CD4-positive, CD25-positive, alpha-beta regulatory T cell (primary cell): ENCODE measurements around the gene CNOT8. TPM values are rescaled to one million over a fixed set of nuclear protein-coding genes. Genes with fewer than 3 reads are reported as not detected.
"Not testable (repeated sequence)": the region's sequence is repeated elsewhere in the genome, so short reads cannot be mapped to it uniquely, and the experiment has no call there.

ENCODE experiments used
- ATAC-seq, 2 donors: fragments of 150-1000 bp; cut with Tn5 transposase; one replicate each; pipeline ENCODE4 v1.10.0; 2021; ENCODE audit warnings: low read depth in 2 of 2, moderate number of reproducible peaks in 2 of 2, moderate library complexity in 1 of 2
- DNase-seq, 3 donors: peaks; one replicate each; pipeline versions ENCODE4 v3.0.0 to v3.0.0-alpha.2; 2012 to 2022; ENCODE audit warnings: mixed read lengths in 1 of 3
- H3K27ac ChIP-seq: one replicate; pipeline ENCODE4 v1.7.0; 2013; ENCODE audit warnings: mild to moderate bottlenecking, low read length; ENCODE audit not compliant: insufficient read depth, poor library complexity, severe bottlenecking
- H3K27me3 ChIP-seq: one replicate; pipeline ENCODE4 v1.7.0; 2013; ENCODE audit warnings: low read length; ENCODE audit not compliant: control insufficient read depth, insufficient read depth
- H3K36me3 ChIP-seq: one replicate; pipeline ENCODE4 v1.7.0; 2013; ENCODE audit warnings: mild to moderate bottlenecking, low read length, moderate library complexity; ENCODE audit not compliant: control insufficient read depth, insufficient read depth
- H3K4me1 ChIP-seq: 2 replicates; pipeline ENCODE4 v1.7.0; 2013; ENCODE audit warnings: mild to moderate bottlenecking, low read length; ENCODE audit not compliant: insufficient read depth, control insufficient read depth, poor library complexity, severe bottlenecking
- H3K4me3 ChIP-seq: one replicate; pipeline ENCODE4 v1.7.0; 2013; ENCODE audit warnings: low read depth, mild to moderate bottlenecking, low read length, moderate library complexity
- H3K9me3 ChIP-seq, 2 experiments: 1 replicate in 1 of 2; 2 replicates in 1 of 2; pipeline ENCODE4 v1.7.0; 2013; ENCODE audit warnings: low read length in 2 of 2, mild to moderate bottlenecking in 1 of 2, moderate library complexity in 1 of 2; ENCODE audit not compliant: control insufficient read depth in 2 of 2
- H3K27ac Mint-ChIP-seq, 3 donors: one replicate each; pipeline ENCODE4 v1.8.0; 2020 to 2022; ENCODE audit warnings: mild to moderate bottlenecking in 3 of 3, mixed read lengths in 3 of 3, moderate library complexity in 2 of 3
- H3K27me3 Mint-ChIP-seq: one replicate; pipeline ENCODE4 v1.8.0; 2022; ENCODE audit warnings: mild to moderate bottlenecking, mixed read lengths
- H3K36me3 Mint-ChIP-seq: one replicate; pipeline ENCODE4 v1.8.0; 2020; ENCODE audit warnings: mixed read lengths
- H3K4me1 Mint-ChIP-seq, 4 donors: one replicate each; pipeline ENCODE4 v1.8.0; 2020 to 2022; ENCODE audit warnings: mixed read lengths in 4 of 4, mild to moderate bottlenecking in 1 of 4
- H3K4me3 Mint-ChIP-seq, 4 donors: one replicate each; pipeline ENCODE4 v1.8.0; 2020 to 2022; ENCODE audit warnings: mild to moderate bottlenecking in 4 of 4, mixed read lengths in 4 of 4, moderate library complexity in 3 of 4
- H3K9me3 Mint-ChIP-seq, 7 donors: one replicate each; pipeline ENCODE4 v1.8.0; 2020 to 2022; ENCODE audit warnings: mixed read lengths in 7 of 7, mild to moderate bottlenecking in 3 of 7, moderate library complexity in 2 of 7
- polyA plus RNA-seq, 4 donors: library from polyadenylated mRNA; unstranded; fragments of 300-500 nt; fragmentation: Illumina TruSeq; gene quantifications; one replicate each; pipeline ENCODE4 v1.2.3, GENCODE V29; 2021
- total RNA-seq: library from RNA; stranded (reverse); gene quantifications from one replicate; pipeline ENCODE4 v1.2.3, GENCODE V29; 2022

CNOT8 gene
- total and polyA plus RNA-seq, 5 donors from 2014 or later = 121 to 199 (median 184) TPM

DNA sequence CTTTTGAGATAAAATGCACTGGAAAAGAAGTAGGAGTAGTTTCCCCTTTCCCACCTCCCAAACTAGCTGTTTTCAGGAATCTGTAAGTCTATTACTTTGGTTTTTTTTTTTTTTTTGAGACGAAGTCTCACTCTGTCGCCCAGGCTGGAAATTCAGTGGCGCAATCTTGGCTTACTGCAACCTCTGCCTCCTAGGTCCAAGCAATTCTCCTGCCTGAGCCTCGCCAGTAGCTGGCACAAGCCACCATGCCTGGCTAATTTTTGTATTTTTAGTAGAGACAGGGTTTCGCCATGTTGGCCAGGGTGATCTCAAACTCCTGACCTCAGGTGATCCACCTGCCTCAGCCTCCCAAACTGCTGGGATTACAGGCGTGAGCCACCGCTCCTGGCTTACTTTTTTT lies 47.2 kb downstream of the CNOT8 start:
- not testable (repeated sequence) for H3K4me1 Mint-ChIP-seq, H3K9me3 ChIP-seq, H3K4me1 ChIP-seq, ATAC-seq, H3K27me3 Mint-ChIP-seq, H3K4me3 Mint-ChIP-seq, H3K27ac Mint-ChIP-seq, H3K27me3 ChIP-seq, H3K4me3 ChIP-seq, H3K27ac ChIP-seq, H3K9me3 Mint-ChIP-seq, DNase-seq
- H3K36me3 Mint-ChIP-seq = peaks cover 55% of the 10 kb centered on the region
- peaks cover 75% of the 10 kb centered on the region for H3K36me3 ChIP-seq

DNA sequence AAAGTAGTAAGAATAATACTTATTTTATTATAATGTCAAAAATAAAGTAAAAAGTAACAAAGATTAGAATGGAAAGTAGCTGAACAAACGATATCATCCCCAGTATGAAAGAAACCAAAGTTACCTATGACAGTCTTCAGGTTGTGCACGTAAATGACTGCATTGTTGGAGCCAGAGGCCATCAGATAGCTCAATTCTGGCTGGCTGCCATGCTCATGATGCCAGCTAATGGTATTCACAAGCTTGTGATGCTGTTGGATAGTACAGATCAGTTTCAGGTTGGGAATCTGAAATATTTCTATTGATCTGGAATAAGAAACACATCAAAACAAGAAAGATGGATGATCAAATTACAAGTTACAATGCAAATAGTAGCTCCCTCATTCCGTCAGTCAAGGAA lies 58.4 kb downstream of the CNOT8 start:
- no peaks in the 10 kb centered on the region for H3K9me3 Mint-ChIP-seq
- H3K4me1 ChIP-seq = no peaks in the 10 kb centered on the region
- H3K27ac ChIP-seq = no peak overlapping the region
- ATAC-seq = no peak
- H3K4me3 ChIP-seq = no peak overlapping the region
- peaks cover 0 to 3% (median 0%) of the 10 kb centered on the region in 4 donors for H3K4me1 Mint-ChIP-seq
- H3K9me3 ChIP-seq = no peaks in the 10 kb centered on the region
- H3K36me3 ChIP-seq = peaks cover 66% of the 10 kb centered on the region
- H3K36me3 Mint-ChIP-seq = peaks cover 46% of the 10 kb centered on the region
- no peak overlapping the region for H3K4me3 Mint-ChIP-seq
- no peaks in the 10 kb centered on the region for H3K27me3 Mint-ChIP-seq
- DNase-seq = no peak
- no peak overlapping the region for H3K27ac Mint-ChIP-seq
- no peaks in the 10 kb centered on the region for H3K27me3 ChIP-seq

DNA sequence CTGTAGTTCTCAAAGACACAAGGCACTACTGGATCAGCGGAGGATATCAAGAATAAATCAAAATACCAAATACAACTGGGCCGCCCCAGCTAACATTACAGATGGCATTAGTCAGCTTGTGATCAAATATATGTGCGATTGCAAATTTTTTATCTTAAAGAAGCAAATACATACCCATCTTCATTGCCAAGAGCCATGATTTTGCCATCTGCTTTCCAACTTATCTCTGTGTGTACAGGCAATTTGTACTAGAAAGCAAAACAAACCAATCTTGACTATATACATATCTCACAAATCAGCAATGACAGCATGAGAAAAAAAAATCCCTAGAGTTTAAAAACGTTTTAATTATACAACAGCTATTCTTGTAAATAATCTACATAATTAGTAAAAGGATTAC lies 59.3 kb downstream of the CNOT8 start:
- H3K4me1 Mint-ChIP-seq = peaks cover 0 to 3% (median 0%) of the 10 kb centered on the region in 4 donors
- no peak overlapping the region for H3K27ac Mint-ChIP-seq
- H3K9me3 ChIP-seq = no peaks in the 10 kb centered on the region
- no peaks in the 10 kb centered on the region for H3K4me1 ChIP-seq
- no peaks in the 10 kb centered on the region for H3K27me3 Mint-ChIP-seq
- H3K4me3 Mint-ChIP-seq = no peak overlapping the region
- no peak for DNase-seq
- no peaks in the 10 kb centered on the region for H3K27me3 ChIP-seq
- H3K27ac ChIP-seq = no peak overlapping the region
- H3K9me3 Mint-ChIP-seq = no peaks in the 10 kb centered on the region
- peaks cover 60% of the 10 kb centered on the region for H3K36me3 ChIP-seq
- no peak overlapping the region for H3K4me3 ChIP-seq
- peaks cover 43% of the 10 kb centered on the region for H3K36me3 Mint-ChIP-seq
- no peak for ATAC-seq

DNA sequence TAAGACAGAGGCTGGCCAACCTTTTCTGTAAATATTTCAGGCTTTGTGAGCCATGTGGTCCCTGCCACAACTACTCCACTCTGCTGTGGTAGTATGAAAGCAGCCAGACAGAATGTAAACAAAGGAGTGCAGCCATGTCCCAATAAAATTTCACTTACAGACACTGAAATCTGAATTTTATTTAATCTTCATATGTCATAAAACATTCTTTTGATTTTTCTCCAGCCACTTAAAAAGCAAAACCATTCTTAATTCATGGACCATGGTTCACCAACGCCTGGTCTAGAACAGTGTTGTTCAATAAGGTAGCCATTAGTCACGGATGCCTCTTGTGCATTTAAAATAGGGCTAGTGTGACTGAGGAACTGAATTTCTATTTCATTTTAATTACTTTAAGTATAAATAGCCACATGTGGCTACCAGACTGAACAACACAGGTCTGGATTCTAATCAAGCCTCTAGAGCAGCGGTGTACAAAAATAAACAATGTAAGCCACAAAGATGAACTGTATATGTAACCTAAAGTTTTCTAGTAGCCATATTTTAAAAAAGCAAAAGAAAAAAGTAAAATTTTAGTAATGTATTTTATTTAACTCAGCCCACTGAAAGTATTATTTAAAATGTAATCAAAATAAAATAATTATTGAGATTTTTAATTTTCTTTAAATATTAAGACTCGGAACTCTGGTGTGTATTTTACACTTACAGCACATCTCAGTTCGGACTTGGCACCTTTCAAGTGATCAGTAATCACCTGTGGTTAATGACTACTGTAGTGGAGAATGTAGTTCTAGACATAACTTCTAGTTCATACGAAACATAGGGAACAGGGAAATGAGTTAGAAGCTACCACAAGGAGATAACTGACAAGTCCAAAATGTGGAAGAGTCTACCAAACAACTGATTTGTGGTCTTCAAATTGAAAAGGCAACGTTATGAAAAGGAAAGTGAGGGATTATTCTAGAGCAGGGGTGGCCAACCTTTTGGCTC lies 65.3 kb downstream of the CNOT8 start:
- no peaks in the 10 kb centered on the region for H3K27me3 ChIP-seq
- Mint-ChIP-seq H3K27me3 (no peaks in the 10 kb centered on the region), H3K4me3 (no peak overlapping the region), H3K4me1 (peaks cover 0 to 1% (median 0%) of the 10 kb centered on the region in 4 donors), H3K36me3 (peaks cover 55% of the 10 kb centered on the region), H3K27ac (no peak overlapping the region), H3K9me3 (no peaks in the 10 kb centered on the region)
- no peaks in the 10 kb centered on the region for H3K4me1 ChIP-seq
- H3K27ac ChIP-seq = no peak overlapping the region
- H3K9me3 ChIP-seq = no peaks in the 10 kb centered on the region
- ATAC-seq (no peak), DNase-seq (no peak)
- no peak overlapping the region for H3K4me3 ChIP-seq
- peaks cover 69% of the 10 kb centered on the region for H3K36me3 ChIP-seq

Other genes starting within 250 kb of the CNOT8 start
- gene LARP1, start 103.2 kb upstream of the CNOT8 start, total RNA-seq = 122 TPM
- 10 to 100 TPM in 2 of 4 donors, 1 to 10 TPM in 2; 8.0 to 10.8 (median 10.0) TPM for gene LARP1, start 103.2 kb upstream of the CNOT8 start, polyA plus RNA-seq
- 4.0 TPM for gene FAXDC2, start 8.0 kb upstream of the CNOT8 start, total RNA-seq
- gene FAXDC2, start 8.0 kb upstream of the CNOT8 start, polyA plus RNA-seq = under 1 TPM in 2 of 4 donors, not detected in 2; 0.21 to 0.40 TPM
- gene GEMIN5, start 79.6 kb downstream of the CNOT8 start, total RNA-seq = 8.0 TPM
- gene GEMIN5, start 79.6 kb downstream of the CNOT8 start, polyA plus RNA-seq = 10 to 100 TPM in 3 of 4 donors, 1 to 10 TPM in 1; 8.2 to 14.0 (median 11.3) TPM
- gene MRPL22, start 82.4 kb downstream of the CNOT8 start, total RNA-seq = 22.8 TPM
- 100 to 1,000 TPM; 100 to 138 (median 109) TPM for gene MRPL22, start 82.4 kb downstream of the CNOT8 start, polyA plus RNA-seq
- not detected for gene KIF4B, start 155.1 kb downstream of the CNOT8 start, total RNA-seq
- gene KIF4B, start 155.1 kb downstream of the CNOT8 start, polyA plus RNA-seq = not detected